Measurements from ENCODE around the gene PGAM2. TPM values are rescaled to one million over a fixed set of nuclear protein-coding genes. Genes with fewer than 3 reads are reported as not detected.

Gene PGAM2
- total RNA-seq, 1 experiment from 2014 or later: 2.4 TPM

- H3K4me3 Mint-ChIP-seq: no peak overlapping the region
- H3K4me1 Mint-ChIP-seq: no peaks in the 10 kb centered on the region
- no peaks in the 10 kb centered on the region for H3K9me3 Mint-ChIP-seq
- no peak for DNase-seq (ENCODE audit: low spot score)
- TF ChIP-seq TEAD4 (CRISPR knock-in tag; IDR thresholded peaks at IDR 0.05) (no peak), ETV6 (CRISPR knock-in tag; IDR thresholded peaks at IDR 0.05) (no peak), NR2C2 (CRISPR knock-in tag; IDR thresholded peaks at IDR 0.05) (no peak), NFE2L1 (CRISPR knock-in tag; IDR thresholded peaks at IDR 0.05) (no peak), EMX1 (CRISPR knock-in tag; IDR thresholded peaks at IDR 0.05) (no peak), HMGA2 (CRISPR knock-in tag; IDR thresholded peaks at IDR 0.05) (no peak), E2F1 (CRISPR knock-in tag; IDR thresholded peaks at IDR 0.05) (no peak), NFYB (CRISPR knock-in tag; conservative IDR thresholded peaks at IDR 0.05; ENCODE audit: low read depth) (no peak), GABPB1 (CRISPR knock-in tag; IDR thresholded peaks at IDR 0.05) (no peak), ATF2 (CRISPR knock-in tag; IDR thresholded peaks at IDR 0.05; ENCODE audit: borderline replicate concordance, low read depth) (no peak), TEAD1 (CRISPR knock-in tag; IDR thresholded peaks at IDR 0.05) (no peak), AFF4 (CRISPR knock-in tag; IDR thresholded peaks at IDR 0.05; ENCODE audit: borderline replicate concordance) (no peak), ZNF232 (CRISPR knock-in tag; IDR thresholded peaks at IDR 0.05) (no peak), TP53 (CRISPR knock-in tag; IDR thresholded peaks at IDR 0.05) (no peak), SP1 (CRISPR knock-in tag; conservative IDR thresholded peaks at IDR 0.05) (no peak)
- TF ChIP-seq, protein P1, sequence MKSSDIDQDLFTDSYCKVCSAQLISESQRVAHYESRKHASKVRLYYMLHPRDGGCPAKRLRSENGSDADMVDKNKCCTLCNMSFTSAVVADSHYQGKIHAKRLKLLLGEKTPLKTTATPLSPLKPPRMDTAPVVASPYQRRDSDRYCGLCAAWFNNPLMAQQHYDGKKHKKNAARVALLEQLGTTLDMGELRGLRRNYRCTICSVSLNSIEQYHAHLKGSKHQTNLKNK (CRISPR knock-in tag; IDR thresholded peaks at IDR 0.05): no peak
- TF ChIP-seq, protein P2, sequence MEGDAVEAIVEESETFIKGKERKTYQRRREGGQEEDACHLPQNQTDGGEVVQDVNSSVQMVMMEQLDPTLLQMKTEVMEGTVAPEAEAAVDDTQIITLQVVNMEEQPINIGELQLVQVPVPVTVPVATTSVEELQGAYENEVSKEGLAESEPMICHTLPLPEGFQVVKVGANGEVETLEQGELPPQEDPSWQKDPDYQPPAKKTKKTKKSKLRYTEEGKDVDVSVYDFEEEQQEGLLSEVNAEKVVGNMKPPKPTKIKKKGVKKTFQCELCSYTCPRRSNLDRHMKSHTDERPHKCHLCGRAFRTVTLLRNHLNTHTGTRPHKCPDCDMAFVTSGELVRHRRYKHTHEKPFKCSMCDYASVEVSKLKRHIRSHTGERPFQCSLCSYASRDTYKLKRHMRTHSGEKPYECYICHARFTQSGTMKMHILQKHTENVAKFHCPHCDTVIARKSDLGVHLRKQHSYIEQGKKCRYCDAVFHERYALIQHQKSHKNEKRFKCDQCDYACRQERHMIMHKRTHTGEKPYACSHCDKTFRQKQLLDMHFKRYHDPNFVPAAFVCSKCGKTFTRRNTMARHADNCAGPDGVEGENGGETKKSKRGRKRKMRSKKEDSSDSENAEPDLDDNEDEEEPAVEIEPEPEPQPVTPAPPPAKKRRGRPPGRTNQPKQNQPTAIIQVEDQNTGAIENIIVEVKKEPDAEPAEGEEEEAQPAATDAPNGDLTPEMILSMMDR (IDR thresholded peaks at IDR 0.05): no peak
- TF ChIP-seq, protein P3, sequence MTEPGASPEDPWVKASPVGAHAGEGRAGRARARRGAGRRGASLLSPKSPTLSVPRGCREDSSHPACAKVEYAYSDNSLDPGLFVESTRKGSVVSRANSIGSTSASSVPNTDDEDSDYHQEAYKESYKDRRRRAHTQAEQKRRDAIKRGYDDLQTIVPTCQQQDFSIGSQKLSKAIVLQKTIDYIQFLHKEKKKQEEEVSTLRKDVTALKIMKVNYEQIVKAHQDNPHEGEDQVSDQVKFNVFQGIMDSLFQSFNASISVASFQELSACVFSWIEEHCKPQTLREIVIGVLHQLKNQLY (CRISPR knock-in tag; IDR thresholded peaks at IDR 0.05): no peak
- no peak for ATAC-seq
- H3K36me3 Mint-ChIP-seq: peaks cover 33% of the 10 kb centered on the region
- ChIA-PET POLR2A (interaction anchor here (0.7 kb wide), 1 partner anchor 52 kb away, joined by 5 read pairs; no protein-coding TSS in a partner anchor), CTCF (interaction anchor here (1.1 to 1.6 kb wide), 2 partner anchors 11 to 33 kb away, joined by 4 to 7 read pairs; no protein-coding TSS in a partner anchor)
- no peak overlapping the region for H3K27ac Mint-ChIP-seq
- no peaks in the 10 kb centered on the region for H3K27me3 Mint-ChIP-seq (ENCODE audit: low read depth)
These were observed 12.5 kb downstream of the PGAM2 start for GRCh38 chr7:44052771-44053365.

Data from WTC11 (cell line).